Suprapubic skin (tissue), 4 donors: ENCODE data around the gene SYNE1. TPM values are rescaled to one million over a fixed set of nuclear protein-coding genes. Genes with fewer than 3 reads are reported as not detected.
A peak's percentile ranks its signal among the peaks of the same experiment; 100 is the strongest.
"Not testable (repeated sequence)": the region's sequence is repeated elsewhere in the genome, so short reads cannot be mapped to it uniquely, and the experiment has no call there.

ENCODE experiments used
- DNase-seq, 2 donors: peaks; one replicate each; pipeline ENCODE4 v3.0.0-alpha.2; 2019; ENCODE audit warnings: low spot score in 2 of 2
- H3K27ac ChIP-seq: fragments of 200-600 bp; sonication (generic); one replicate; pipeline ENCODE4 v1.5.1; 2019
- H3K27me3 ChIP-seq: fragments of 200-600 bp; sonication (generic); one replicate; pipeline ENCODE4 v1.5.1; 2019
- H3K36me3 ChIP-seq: fragments of 200-600 bp; sonication (generic); one replicate; pipeline ENCODE4 v1.5.1; 2019
- H3K4me1 ChIP-seq: fragments of 200-600 bp; sonication (generic); one replicate; pipeline ENCODE4 v1.5.1; 2019
- H3K4me3 ChIP-seq: fragments of 200-600 bp; sonication (generic); one replicate; pipeline ENCODE4 v1.5.1; 2019; ENCODE audit warnings: mild to moderate bottlenecking
- H3K9me3 ChIP-seq: fragments of 200-600 bp; sonication (generic); one replicate; pipeline ENCODE4 v1.5.1; 2019
- EP300 ChIP-seq: sonication (generic); formaldehyde crosslinking; IDR thresholded peaks from one replicate; pipeline ENCODE4 v1.6.1; 2017; ENCODE audit warnings: antibody characterized with exemption
- POLR2A ChIP-seq, 2 donors: fragments of 450-650 bp; IDR thresholded peaks; one replicate each; pipeline ENCODE4 v1.6.1; 2017; ENCODE audit warnings: antibody characterized with exemption in 2 of 2, mild to moderate bottlenecking in 2 of 2, moderate library complexity in 2 of 2
- POLR2AphosphoS5 ChIP-seq, 3 donors: sonication (generic); formaldehyde crosslinking; IDR thresholded peaks; one replicate each; pipeline ENCODE4 v1.6.1; 2017; ENCODE audit warnings: antibody characterized with exemption in 3 of 3
- WGBS: methylation state at CpG from one replicate; pipeline ENCODE4 v1.1.5; 2018; 5-methylcytosine and 5-hydroxymethylcytosine counted together
- total RNA-seq, 4 donors: library from RNA; depleted of rRNA; stranded (reverse); fragments of >200 nt; gene quantifications; one replicate each; pipeline ENCODE4 v1.1.0, GENCODE V29; 2016
- TF ChIP-seq, protein P1 (sequence below), 2 donors: fragments of 200-600 bp in 1 of 2; fragments of 450-650 bp in 1 of 2; sonication (generic) in 1 of 2; IDR thresholded peaks; one replicate each; pipeline ENCODE4 v1.5.1; 2016 to 2019; ENCODE audit warnings: antibody characterized with exemption in 2 of 2, mild to moderate bottlenecking in 1 of 2, moderate library complexity in 1 of 2

SYNE1 gene, protein sequence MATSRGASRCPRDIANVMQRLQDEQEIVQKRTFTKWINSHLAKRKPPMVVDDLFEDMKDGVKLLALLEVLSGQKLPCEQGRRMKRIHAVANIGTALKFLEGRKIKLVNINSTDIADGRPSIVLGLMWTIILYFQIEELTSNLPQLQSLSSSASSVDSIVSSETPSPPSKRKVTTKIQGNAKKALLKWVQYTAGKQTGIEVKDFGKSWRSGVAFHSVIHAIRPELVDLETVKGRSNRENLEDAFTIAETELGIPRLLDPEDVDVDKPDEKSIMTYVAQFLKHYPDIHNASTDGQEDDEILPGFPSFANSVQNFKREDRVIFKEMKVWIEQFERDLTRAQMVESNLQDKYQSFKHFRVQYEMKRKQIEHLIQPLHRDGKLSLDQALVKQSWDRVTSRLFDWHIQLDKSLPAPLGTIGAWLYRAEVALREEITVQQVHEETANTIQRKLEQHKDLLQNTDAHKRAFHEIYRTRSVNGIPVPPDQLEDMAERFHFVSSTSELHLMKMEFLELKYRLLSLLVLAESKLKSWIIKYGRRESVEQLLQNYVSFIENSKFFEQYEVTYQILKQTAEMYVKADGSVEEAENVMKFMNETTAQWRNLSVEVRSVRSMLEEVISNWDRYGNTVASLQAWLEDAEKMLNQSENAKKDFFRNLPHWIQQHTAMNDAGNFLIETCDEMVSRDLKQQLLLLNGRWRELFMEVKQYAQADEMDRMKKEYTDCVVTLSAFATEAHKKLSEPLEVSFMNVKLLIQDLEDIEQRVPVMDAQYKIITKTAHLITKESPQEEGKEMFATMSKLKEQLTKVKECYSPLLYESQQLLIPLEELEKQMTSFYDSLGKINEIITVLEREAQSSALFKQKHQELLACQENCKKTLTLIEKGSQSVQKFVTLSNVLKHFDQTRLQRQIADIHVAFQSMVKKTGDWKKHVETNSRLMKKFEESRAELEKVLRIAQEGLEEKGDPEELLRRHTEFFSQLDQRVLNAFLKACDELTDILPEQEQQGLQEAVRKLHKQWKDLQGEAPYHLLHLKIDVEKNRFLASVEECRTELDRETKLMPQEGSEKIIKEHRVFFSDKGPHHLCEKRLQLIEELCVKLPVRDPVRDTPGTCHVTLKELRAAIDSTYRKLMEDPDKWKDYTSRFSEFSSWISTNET (N-terminal part only)
- 100 to 1,000 TPM; 105 to 184 (median 132) TPM for total RNA-seq

DNA sequence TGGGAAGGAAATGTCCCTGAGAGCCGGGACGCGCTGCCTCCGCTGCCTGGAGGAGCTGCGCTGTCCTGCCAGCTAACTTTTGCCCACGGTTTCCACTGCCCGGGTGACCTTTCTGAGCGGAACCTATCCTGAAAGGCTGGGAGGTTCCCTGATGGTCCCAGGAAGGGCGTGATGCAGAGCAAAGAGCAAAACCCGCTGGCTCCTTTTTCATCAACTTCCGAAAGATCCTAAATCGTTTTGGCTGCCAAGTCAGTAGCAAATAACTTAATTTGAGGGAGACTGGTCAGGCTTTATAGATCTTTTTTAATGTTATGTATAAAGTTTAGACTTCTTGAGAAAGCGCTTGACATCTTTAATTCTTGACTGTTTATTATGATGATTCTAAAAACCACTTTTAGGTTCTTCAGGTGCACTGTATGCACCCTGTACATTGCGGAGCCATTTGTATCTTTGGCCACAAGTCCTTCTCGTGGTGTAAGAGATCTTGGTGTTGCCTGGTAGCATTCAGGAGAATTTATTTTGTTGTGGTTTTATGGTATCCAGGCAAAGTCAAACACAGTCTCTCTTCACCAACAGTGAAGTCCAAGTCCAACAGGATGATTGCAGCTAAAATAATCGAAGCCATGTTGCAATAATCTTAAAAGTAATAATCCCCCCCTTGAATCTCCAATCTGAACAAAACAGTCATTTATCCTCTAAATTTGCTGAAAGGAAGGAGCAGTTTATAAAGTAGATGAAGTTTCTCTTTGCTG, at the start of gene SYNE1:
SYNE1 (minus strand) TSS at position 67 of the 752 bp plus-strand sequence. CDS start 9,031 bp downstream, outside the sequence.
- H3K4me3 ChIP-seq, result peak within 1 kb of the TSS; percentile 59
- TF ChIP-seq POLR2A (IDR thresholded peaks at IDR 0.05) (no peak), EP300 (no peak), POLR2AphosphoS5 (IDR thresholded peaks at IDR 0.05) (no peak)
- TF ChIP-seq, protein P1, sequence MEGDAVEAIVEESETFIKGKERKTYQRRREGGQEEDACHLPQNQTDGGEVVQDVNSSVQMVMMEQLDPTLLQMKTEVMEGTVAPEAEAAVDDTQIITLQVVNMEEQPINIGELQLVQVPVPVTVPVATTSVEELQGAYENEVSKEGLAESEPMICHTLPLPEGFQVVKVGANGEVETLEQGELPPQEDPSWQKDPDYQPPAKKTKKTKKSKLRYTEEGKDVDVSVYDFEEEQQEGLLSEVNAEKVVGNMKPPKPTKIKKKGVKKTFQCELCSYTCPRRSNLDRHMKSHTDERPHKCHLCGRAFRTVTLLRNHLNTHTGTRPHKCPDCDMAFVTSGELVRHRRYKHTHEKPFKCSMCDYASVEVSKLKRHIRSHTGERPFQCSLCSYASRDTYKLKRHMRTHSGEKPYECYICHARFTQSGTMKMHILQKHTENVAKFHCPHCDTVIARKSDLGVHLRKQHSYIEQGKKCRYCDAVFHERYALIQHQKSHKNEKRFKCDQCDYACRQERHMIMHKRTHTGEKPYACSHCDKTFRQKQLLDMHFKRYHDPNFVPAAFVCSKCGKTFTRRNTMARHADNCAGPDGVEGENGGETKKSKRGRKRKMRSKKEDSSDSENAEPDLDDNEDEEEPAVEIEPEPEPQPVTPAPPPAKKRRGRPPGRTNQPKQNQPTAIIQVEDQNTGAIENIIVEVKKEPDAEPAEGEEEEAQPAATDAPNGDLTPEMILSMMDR (IDR thresholded peaks at IDR 0.05), result no peak
- H3K27me3 ChIP-seq, result peaks cover 8% of the 10 kb centered on the region
- peaks cover 19% of the 10 kb centered on the region for H3K4me1 ChIP-seq
- no peak for DNase-seq
- WGBS, result 44% methylated on average over 8 of the region's 16 CpGs
- H3K9me3 ChIP-seq, result no peaks in the 10 kb centered on the region
- peak within 1 kb of the TSS; percentile 17 for H3K27ac ChIP-seq
- H3K36me3 ChIP-seq, result no peaks in the 10 kb centered on the region

DNA sequence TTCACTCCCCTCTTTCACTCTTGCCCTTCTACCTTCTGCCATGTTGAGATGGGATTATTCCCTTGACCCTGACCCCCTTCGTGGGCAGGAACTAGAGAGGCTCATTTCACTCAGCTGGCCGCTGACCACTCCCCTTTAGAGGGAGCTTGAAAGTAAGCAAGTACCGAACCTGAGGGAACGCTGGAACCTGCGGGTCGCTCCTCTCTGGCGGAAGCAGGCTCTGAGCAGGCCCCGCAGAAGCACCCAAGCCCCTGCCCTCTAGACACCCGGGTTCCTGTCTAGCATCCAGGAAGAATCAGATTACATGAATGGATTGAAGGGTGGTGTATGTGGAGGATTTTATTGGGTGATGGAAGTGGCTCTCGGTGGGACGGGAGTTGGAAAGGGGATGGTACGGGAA, 48.7 kb upstream of the SYNE1 start:
- no peaks in the 10 kb centered on the region for H3K27me3 ChIP-seq
- WGBS, result 86% methylated on average over 12 of the region's 12 CpGs
- DNase-seq, result no peak
- H3K4me3 ChIP-seq, result no peak overlapping the region
- no peak overlapping the region for H3K27ac ChIP-seq
- no peaks in the 10 kb centered on the region for H3K9me3 ChIP-seq
- no peaks in the 10 kb centered on the region for H3K36me3 ChIP-seq
- TF ChIP-seq POLR2AphosphoS5 (IDR thresholded peaks at IDR 0.05) (no peak), EP300 (no peak), POLR2A (IDR thresholded peaks at IDR 0.05) (no peak)
- TF ChIP-seq, protein P1 (IDR thresholded peaks at IDR 0.05), result no peak
- H3K4me1 ChIP-seq, result no peaks in the 10 kb centered on the region

DNA sequence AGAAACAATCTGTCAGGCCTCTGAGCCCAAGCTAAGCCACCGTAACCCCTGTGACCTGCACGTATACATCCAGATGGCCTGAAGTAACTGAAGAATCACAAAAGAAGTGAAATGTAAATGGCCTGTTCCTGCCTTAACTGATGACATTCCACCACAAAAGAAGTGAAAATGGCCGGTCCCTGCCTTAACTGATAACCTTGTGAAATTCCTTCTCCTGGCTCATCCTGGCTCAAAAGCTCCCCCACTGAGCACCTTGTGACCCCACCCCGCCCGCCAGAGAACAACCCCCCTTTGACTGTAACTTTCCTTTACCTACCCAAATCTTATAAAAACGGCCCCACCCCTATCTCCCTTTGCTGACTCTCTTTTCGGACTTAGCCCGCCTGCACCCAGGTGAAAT, 45.8 kb upstream of the SYNE1 start:
- 66% methylated on average over 8 of the region's 8 CpGs for WGBS
- H3K36me3 ChIP-seq, H3K27me3 ChIP-seq, DNase-seq, H3K9me3 ChIP-seq, H3K4me1 ChIP-seq, H3K4me3 ChIP-seq, H3K27ac ChIP-seq: not testable (repeated sequence)

DNA sequence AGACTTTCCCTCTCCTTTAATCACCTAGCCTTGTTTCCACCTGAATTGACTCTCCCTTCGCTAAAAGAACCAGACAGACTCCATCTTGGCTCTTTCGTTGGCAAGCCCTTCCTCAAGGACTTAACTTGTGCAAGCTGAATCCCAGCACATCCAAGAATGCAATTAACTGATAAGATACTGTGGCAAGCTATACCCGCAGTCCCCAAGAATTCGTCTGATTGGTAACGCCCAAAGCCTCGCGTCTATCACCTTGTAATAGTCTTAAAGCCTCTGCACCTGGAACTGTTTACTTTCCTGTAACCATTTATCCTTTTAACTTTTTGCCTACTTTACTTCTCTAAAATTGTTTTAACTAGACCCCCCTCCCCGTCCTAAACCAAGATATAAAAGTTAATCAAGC, 45.0 kb upstream of the SYNE1 start:
- WGBS, result 77% methylated on average over 8 of the region's 8 CpGs
- H3K9me3 ChIP-seq, result no peaks in the 10 kb centered on the region
- H3K36me3 ChIP-seq, result no peaks in the 10 kb centered on the region
- H3K4me3 ChIP-seq, result no peak overlapping the region
- TF ChIP-seq EP300 (no peak), POLR2A (IDR thresholded peaks at IDR 0.05) (no peak), POLR2AphosphoS5 (IDR thresholded peaks at IDR 0.05) (no peak)
- TF ChIP-seq, protein P1 (IDR thresholded peaks at IDR 0.05), result no peak
- DNase-seq, result no peak
- no peaks in the 10 kb centered on the region for H3K4me1 ChIP-seq
- no peaks in the 10 kb centered on the region for H3K27me3 ChIP-seq
- H3K27ac ChIP-seq, result no peak overlapping the region

DNA sequence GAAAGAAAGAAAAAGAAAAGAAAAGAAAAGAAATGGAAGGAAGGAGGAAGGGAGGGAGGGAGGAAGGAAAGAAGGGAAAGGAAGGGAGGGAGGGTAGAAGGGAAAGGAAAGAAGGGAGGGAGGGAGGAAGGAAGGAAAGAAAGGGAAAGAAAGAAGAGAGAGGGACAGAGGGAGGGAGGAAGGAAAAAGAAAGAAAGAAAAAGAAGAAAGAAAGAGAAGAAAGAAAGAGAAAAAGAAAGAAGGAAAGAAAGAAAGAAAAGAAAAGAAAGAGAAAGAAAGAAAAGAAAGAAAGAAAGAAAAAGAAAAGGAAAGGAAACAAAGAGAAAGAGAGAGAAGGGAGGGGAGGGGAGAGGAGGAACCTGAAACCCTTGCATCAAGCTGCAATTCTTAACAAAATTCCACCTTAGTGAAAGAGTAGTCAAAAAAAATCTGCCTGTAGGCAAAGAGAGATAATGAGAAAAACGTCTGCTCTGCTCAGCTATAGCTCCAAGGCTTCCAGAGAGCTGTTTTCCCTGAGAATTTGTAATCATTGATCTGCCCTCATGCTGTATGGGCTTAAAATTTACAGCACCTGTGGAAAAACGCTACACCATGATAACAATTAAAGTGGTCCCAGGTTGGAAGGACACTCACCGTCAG, 43.8 kb upstream of the SYNE1 start:
- Histone ChIP-seq H3K4me1 (no peaks in the 10 kb centered on the region), H3K27ac (no peak overlapping the region), H3K27me3 (no peaks in the 10 kb centered on the region), H3K36me3 (no peaks in the 10 kb centered on the region), H3K9me3 (no peaks in the 10 kb centered on the region), H3K4me3 (no peak overlapping the region)
- DNase-seq, result no peak
- no peak for TF ChIP-seq POLR2A (IDR thresholded peaks at IDR 0.05)
- no peak for TF ChIP-seq POLR2AphosphoS5 (IDR thresholded peaks at IDR 0.05)
- TF ChIP-seq, protein P1 (IDR thresholded peaks at IDR 0.05), result no peak
- no peak for TF ChIP-seq EP300
- 12% methylated on average over 3 of the region's 3 CpGs for WGBS
